RPMI7951 (cell line): ENCODE data around the gene FALEC. TPM values are rescaled to one million over a fixed set of nuclear protein-coding genes. Genes with fewer than 3 reads are reported as not detected.

Experiments
- DNase-seq: peaks from one replicate; pipeline ENCODE4 v3.0.0-alpha.2; 2012; ENCODE audit warnings: low read depth
- total RNA-seq: library from RNA; depleted of rRNA; stranded (reverse); fragments of >200 nt; shearing (Covaris generic); gene quantifications from 2 replicates; pipeline ENCODE4 v1.2.3, GENCODE V29; 2014; rRNA removed

The FALEC gene
- total RNA-seq = not detected in 2 replicates

- DNase-seq = peak; percentile 94
Observed at GRCh38 chr1:150515328-150516049, at the start of gene FALEC. FALEC (plus strand) TSS chr1:150515752.

- DNase-seq = no peak
Observed at GRCh38 chr1:150466964-150467363, 48.6 kb upstream of the FALEC start.

GRCh38 chr1:150469291-150469690 lies 46.3 kb upstream of the FALEC start:
- DNase-seq = no peak

GRCh38 chr1:150472601-150473200 lies 42.9 kb upstream of the FALEC start:
- DNase-seq = no peak

- DNase-seq = no peak
Observed at GRCh38 chr1:150473659-150474058, 41.9 kb upstream of the FALEC start.

- no peak for DNase-seq
Observed at GRCh38 chr1:150474869-150475268, 40.7 kb upstream of the FALEC start.

GRCh38 chr1:150476754-150477153 lies 38.8 kb upstream of the FALEC start:
- peak; percentile 11 for DNase-seq

GRCh38 chr1:150477320-150477719 lies 38.2 kb upstream of the FALEC start:
- DNase-seq = no peak

GRCh38 chr1:150477733-150478132 lies 37.8 kb upstream of the FALEC start:
- DNase-seq = no peak

- no peak for DNase-seq
Observed at GRCh38 chr1:150479370-150479769, 36.2 kb upstream of the FALEC start.

GRCh38 chr1:150479927-150480352 lies 35.6 kb upstream of the FALEC start:
- DNase-seq = no peak

- DNase-seq = no peak
Observed at GRCh38 chr1:150484431-150484830, 31.1 kb upstream of the FALEC start.

- peak; percentile 59 for DNase-seq
Observed at GRCh38 chr1:150484861-150485260, 30.7 kb upstream of the FALEC start.

- peak; percentile 98 for DNase-seq
Observed at GRCh38 chr1:150486966-150487762, 28.4 kb upstream of the FALEC start, which contains the start of gene TARS2. TARS2 (plus strand) TSS chr1:150487419; CDS start chr1:150487451, 32 bp downstream.

- no peak for DNase-seq
Observed at GRCh38 chr1:150487763-150488115, 27.8 kb upstream of the FALEC start.

GRCh38 chr1:150493175-150493574 lies 22.4 kb upstream of the FALEC start:
- no peak for DNase-seq

- DNase-seq = no peak
Observed at GRCh38 chr1:150498342-150498741, 17.2 kb upstream of the FALEC start.

- DNase-seq = no peak
Observed at GRCh38 chr1:150505431-150505830, 10.1 kb upstream of the FALEC start.

- DNase-seq = peak; percentile 86
Observed at GRCh38 chr1:150507912-150508864, 7.4 kb upstream of the FALEC start, which contains the start of gene ECM1. ECM1 (plus strand) TSS chr1:150508109; CDS start chr1:150508210, 101 bp downstream.

- DNase-seq = peak; percentile 73
Observed at GRCh38 chr1:150508982-150509381, 6.6 kb upstream of the FALEC start.

- no peak for DNase-seq
Observed at GRCh38 chr1:150511551-150511950, 4.0 kb upstream of the FALEC start.
